Measurements from ENCODE around the gene PRDM2.

- TF ChIP-seq, protein P1, sequence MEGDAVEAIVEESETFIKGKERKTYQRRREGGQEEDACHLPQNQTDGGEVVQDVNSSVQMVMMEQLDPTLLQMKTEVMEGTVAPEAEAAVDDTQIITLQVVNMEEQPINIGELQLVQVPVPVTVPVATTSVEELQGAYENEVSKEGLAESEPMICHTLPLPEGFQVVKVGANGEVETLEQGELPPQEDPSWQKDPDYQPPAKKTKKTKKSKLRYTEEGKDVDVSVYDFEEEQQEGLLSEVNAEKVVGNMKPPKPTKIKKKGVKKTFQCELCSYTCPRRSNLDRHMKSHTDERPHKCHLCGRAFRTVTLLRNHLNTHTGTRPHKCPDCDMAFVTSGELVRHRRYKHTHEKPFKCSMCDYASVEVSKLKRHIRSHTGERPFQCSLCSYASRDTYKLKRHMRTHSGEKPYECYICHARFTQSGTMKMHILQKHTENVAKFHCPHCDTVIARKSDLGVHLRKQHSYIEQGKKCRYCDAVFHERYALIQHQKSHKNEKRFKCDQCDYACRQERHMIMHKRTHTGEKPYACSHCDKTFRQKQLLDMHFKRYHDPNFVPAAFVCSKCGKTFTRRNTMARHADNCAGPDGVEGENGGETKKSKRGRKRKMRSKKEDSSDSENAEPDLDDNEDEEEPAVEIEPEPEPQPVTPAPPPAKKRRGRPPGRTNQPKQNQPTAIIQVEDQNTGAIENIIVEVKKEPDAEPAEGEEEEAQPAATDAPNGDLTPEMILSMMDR (IDR thresholded peaks at IDR 0.05) = no peak
- TF ChIP-seq POLR2A (IDR thresholded peaks at IDR 0.05) (no peak), EP300 (IDR thresholded peaks at IDR 0.05) (no peak), POLR2AphosphoS5 (IDR thresholded peaks at IDR 0.05) (no peak)
Observed at GRCh38 chr1:13830616-13831280, 130.8 kb downstream of the PRDM2 start.

All from suprapubic skin (tissue), 4 donors.